Panc1 (cell line): Measurements from ENCODE around the gene MACROD2.

ENCODE experiments used
- POLR2AphosphoS5 ChIP-seq: IDR thresholded peaks from 2 replicates; pipeline ENCODE4 v1.6.1; 2012; ENCODE audit warnings: mild to moderate bottlenecking, low read depth, low read length, moderate library complexity
- REST ChIP-seq, 2 experiments: IDR thresholded peaks; 2 replicates each; pipeline ENCODE4 v1.6.1; 2011 to 2012; ENCODE audit warnings: low read depth in 2 of 2, control low read depth in 1 of 2, low read length in 1 of 2, mild to moderate bottlenecking in 1 of 2, moderate library complexity in 1 of 2; ENCODE audit not compliant: insufficient read depth in 1 of 2
- SIN3A ChIP-seq: IDR thresholded peaks from 2 replicates; pipeline ENCODE4 v1.6.1; 2012; ENCODE audit warnings: low read depth, mild to moderate bottlenecking, low read length, moderate library complexity, borderline replicate concordance; ENCODE audit not compliant: insufficient read depth
- TF ChIP-seq, protein P1 (sequence below): fragments of 450-650 bp; IDR thresholded peaks from 2 replicates; pipeline ENCODE4 v1.5.1; 2017; ENCODE audit warnings: mild to moderate bottlenecking

DNA sequence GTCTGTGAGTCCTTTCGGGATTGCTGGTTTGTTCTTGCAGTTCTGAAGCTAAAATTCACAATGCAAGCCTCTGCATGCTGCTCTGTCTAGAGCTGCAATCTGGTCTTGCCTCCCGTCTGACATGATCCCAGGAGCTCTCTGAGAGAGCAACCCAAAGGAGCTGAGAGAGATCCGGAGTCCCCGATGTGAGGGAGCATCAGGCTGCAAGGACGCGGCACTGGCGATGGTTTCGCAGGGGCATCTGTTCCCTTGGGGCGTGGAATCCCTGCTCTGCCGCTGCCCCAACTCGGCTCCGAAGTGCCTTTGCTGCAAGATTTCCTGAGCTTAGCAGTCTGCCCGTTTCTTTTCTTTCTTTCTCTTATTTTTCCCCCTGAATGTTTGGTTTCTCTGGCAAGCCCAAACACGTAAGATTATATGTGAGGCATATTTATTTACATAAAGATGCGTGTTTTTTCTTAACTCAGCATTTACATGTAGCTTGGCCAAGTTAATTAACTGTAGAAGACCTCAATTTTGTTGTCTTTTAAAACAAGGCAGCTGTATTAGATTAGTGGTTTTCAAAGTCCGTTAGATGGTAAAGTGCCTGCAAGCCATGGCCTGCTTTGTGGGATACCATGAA is 1704.9 kb downstream of the MACROD2 start:
- TF ChIP-seq POLR2AphosphoS5 (no peak), SIN3A (no peak), REST (IDR thresholded peaks at IDR 0.05; ENCODE audit: insufficient read depth in 1 of 2, low read depth in 2 of 2, low read length in 1 of 2) (no peak)
- TF ChIP-seq, protein P1, sequence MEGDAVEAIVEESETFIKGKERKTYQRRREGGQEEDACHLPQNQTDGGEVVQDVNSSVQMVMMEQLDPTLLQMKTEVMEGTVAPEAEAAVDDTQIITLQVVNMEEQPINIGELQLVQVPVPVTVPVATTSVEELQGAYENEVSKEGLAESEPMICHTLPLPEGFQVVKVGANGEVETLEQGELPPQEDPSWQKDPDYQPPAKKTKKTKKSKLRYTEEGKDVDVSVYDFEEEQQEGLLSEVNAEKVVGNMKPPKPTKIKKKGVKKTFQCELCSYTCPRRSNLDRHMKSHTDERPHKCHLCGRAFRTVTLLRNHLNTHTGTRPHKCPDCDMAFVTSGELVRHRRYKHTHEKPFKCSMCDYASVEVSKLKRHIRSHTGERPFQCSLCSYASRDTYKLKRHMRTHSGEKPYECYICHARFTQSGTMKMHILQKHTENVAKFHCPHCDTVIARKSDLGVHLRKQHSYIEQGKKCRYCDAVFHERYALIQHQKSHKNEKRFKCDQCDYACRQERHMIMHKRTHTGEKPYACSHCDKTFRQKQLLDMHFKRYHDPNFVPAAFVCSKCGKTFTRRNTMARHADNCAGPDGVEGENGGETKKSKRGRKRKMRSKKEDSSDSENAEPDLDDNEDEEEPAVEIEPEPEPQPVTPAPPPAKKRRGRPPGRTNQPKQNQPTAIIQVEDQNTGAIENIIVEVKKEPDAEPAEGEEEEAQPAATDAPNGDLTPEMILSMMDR, result no peak
